Liver (tissue), 9 donors: ENCODE measurements around the gene GNPTAB. TPM values are rescaled to one million over a fixed set of nuclear protein-coding genes. Genes with fewer than 3 reads are reported as not detected.

Source experiments
- DNase-seq: peaks from one replicate; pipeline ENCODE4 v3.0.0-alpha.2; 2017; ENCODE audit warnings: low spot score
- H3K27ac ChIP-seq, 2 donors: one replicate each; pipeline ENCODE4 v1.7.0; 2013; ENCODE audit warnings: inconsistent platforms in 2 of 2, low read length in 2 of 2, control low read depth in 1 of 2, low read depth in 1 of 2, mild to moderate bottlenecking in 1 of 2
- H3K27me3 ChIP-seq, 4 donors: one replicate each; pipeline versions ENCODE4 v1.6.1 to v1.7.0; 2013; ENCODE audit warnings: low read length in 3 of 4, inconsistent platforms in 1 of 4, mild to moderate bottlenecking in 1 of 4, moderate library complexity in 1 of 4; ENCODE audit not compliant: control insufficient read depth in 4 of 4, insufficient read depth in 4 of 4
- H3K36me3 ChIP-seq, 4 donors: one replicate each; pipeline versions ENCODE4 v1.6.1 to v1.7.0; 2013; ENCODE audit warnings: low read length in 3 of 4, mild to moderate bottlenecking in 3 of 4, low read depth in 1 of 4, moderate library complexity in 1 of 4; ENCODE audit not compliant: control insufficient read depth in 4 of 4, insufficient read depth in 3 of 4
- H3K4me1 ChIP-seq, 4 donors: one replicate each; pipeline versions ENCODE4 v1.6.1 to v1.7.0; 2013; ENCODE audit warnings: low read length in 3 of 4, mild to moderate bottlenecking in 3 of 4, moderate library complexity in 1 of 4; ENCODE audit not compliant: control insufficient read depth in 4 of 4, insufficient read depth in 4 of 4
- H3K4me3 ChIP-seq, 3 donors: one replicate each; pipeline versions ENCODE4 v1.6.1 to v1.7.0; 2013; ENCODE audit warnings: low read length in 3 of 3, control low read depth in 1 of 3, low read depth in 1 of 3, mild to moderate bottlenecking in 1 of 3
- H3K9ac ChIP-seq, 2 donors: one replicate each; pipeline ENCODE4 v1.7.0; 2013; ENCODE audit warnings: low read length in 2 of 2, mild to moderate bottlenecking in 2 of 2, moderate library complexity in 2 of 2, control low read depth in 1 of 2, low read depth in 1 of 2
- H3K9me3 ChIP-seq, 4 donors: one replicate each; pipeline versions ENCODE4 v1.6.1 to v1.7.0; 2013; ENCODE audit warnings: low read length in 3 of 4; ENCODE audit not compliant: control insufficient read depth in 4 of 4
- ATF3 ChIP-seq: IDR thresholded peaks from 2 replicates; pipeline ENCODE4 v1.6.1; 2016; ENCODE audit warnings: antibody characterized with exemption
- CTCF ChIP-seq: fragments of 150-350 bp; IDR thresholded peaks from 2 replicates; pipeline ENCODE4 v1.5.1; 2017; ENCODE audit warnings: improper control_type of control experiment, low read depth, low read length; ENCODE audit not compliant: missing input control
- EGR1 ChIP-seq, 2 donors: IDR thresholded peaks; 2 replicates each; pipeline ENCODE4 v1.6.1; 2016 to 2018; ENCODE audit warnings: antibody characterized with exemption in 2 of 2, low read depth in 2 of 2
- FOXA1 ChIP-seq: IDR thresholded peaks from 2 replicates; pipeline ENCODE4 v1.6.1; 2016; ENCODE audit warnings: antibody characterized with exemption
- FOXA2 ChIP-seq: IDR thresholded peaks from 2 replicates; pipeline ENCODE4 v1.6.1; 2016; ENCODE audit warnings: antibody characterized with exemption
- GABPA ChIP-seq, 2 donors: IDR thresholded peaks in 1 of 2; conservative IDR thresholded peaks in 1 of 2; 2 replicates each; pipeline ENCODE4 v1.6.1; 2016; ENCODE audit warnings: antibody characterized with exemption in 2 of 2, mild to moderate bottlenecking in 1 of 2, moderate library complexity in 1 of 2
- HNF4A ChIP-seq, 2 donors: conservative IDR thresholded peaks; 2 replicates each; pipeline ENCODE4 v1.6.1; 2016; ENCODE audit warnings: antibody characterized with exemption in 2 of 2, mild to moderate bottlenecking in 2 of 2
- HNF4G ChIP-seq: IDR thresholded peaks from 2 replicates; pipeline ENCODE4 v1.6.1; 2016; ENCODE audit warnings: antibody characterized with exemption
- JUND ChIP-seq, 2 donors: IDR thresholded peaks; 2 replicates each; pipeline ENCODE4 v1.6.1; 2016; ENCODE audit warnings: antibody characterized with exemption in 2 of 2
- NR2F2 ChIP-seq: IDR thresholded peaks from 2 replicates; pipeline ENCODE4 v1.6.1; 2016; ENCODE audit warnings: antibody characterized with exemption
- RAD21 ChIP-seq, 2 donors: IDR thresholded peaks; 2 replicates each; pipeline ENCODE4 v1.6.1; 2016; ENCODE audit warnings: antibody characterized with exemption in 2 of 2, mild to moderate bottlenecking in 2 of 2
- RXRA ChIP-seq, 2 donors: IDR thresholded peaks; 2 replicates each; pipeline ENCODE4 v1.6.1; 2017 to 2018; ENCODE audit warnings: antibody characterized with exemption in 2 of 2, mild to moderate bottlenecking in 1 of 2
- SP1 ChIP-seq: IDR thresholded peaks from 2 replicates; pipeline ENCODE4 v1.6.1; 2018; ENCODE audit warnings: antibody characterized with exemption, mild to moderate bottlenecking
- TAF1 ChIP-seq: conservative IDR thresholded peaks from 2 replicates; pipeline ENCODE4 v1.6.1; 2016; ENCODE audit warnings: antibody characterized with exemption, mild to moderate bottlenecking
- YY1 ChIP-seq: IDR thresholded peaks from 2 replicates; pipeline ENCODE4 v1.6.1; 2016; ENCODE audit warnings: antibody characterized with exemption, mild to moderate bottlenecking
- WGBS: extraction: QIAGEN DNeasy Blood & Tissue Kit; methylation state at CpG from one replicate; pipeline ENCODE4 v1.1.7; 2013; 5-methylcytosine and 5-hydroxymethylcytosine counted together
- polyA plus RNA-seq, 2 donors: library from polyadenylated mRNA; stranded (reverse) in 1 of 2; unstranded in 1 of 2; fragments of 200-250 nt in 1 of 2; fragments of >200 nt in 1 of 2; fragmentation: Nextera tagmentation in 1 of 2; extraction: Ambion mirVana in 1 of 2; gene quantifications; one replicate each; pipeline versions ENCODE4 v1.2.1 to v1.2.3, GENCODE V29; 2013 to 2015
- total RNA-seq, 2 donors: library from RNA; depleted of rRNA; stranded (reverse); fragments of >200 nt; gene quantifications; one replicate each; pipeline ENCODE4 v1.2.3, GENCODE V29; 2014
- TF ChIP-seq, protein P1 (sequence below): IDR thresholded peaks from 2 replicates; pipeline ENCODE4 v1.6.1; 2016; ENCODE audit warnings: antibody characterized with exemption
- TF ChIP-seq, protein P2 (sequence below): IDR thresholded peaks from 2 replicates; pipeline ENCODE4 v1.6.1; 2016; ENCODE audit warnings: antibody characterized with exemption, mild to moderate bottlenecking
- TF ChIP-seq, protein P3 (sequence below): IDR thresholded peaks from 2 replicates; pipeline ENCODE4 v1.6.1; 2016; ENCODE audit warnings: antibody characterized with exemption
- donor health status: healthy.
- donor health status: healthy.
- donor health status: healthy.
- donor health status: healthy.
- donor health status: healthy.

GNPTAB gene
- total and polyA plus RNA-seq, 4 donors = 4.6 to 11.1 (median 7.7) TPM

DNA sequence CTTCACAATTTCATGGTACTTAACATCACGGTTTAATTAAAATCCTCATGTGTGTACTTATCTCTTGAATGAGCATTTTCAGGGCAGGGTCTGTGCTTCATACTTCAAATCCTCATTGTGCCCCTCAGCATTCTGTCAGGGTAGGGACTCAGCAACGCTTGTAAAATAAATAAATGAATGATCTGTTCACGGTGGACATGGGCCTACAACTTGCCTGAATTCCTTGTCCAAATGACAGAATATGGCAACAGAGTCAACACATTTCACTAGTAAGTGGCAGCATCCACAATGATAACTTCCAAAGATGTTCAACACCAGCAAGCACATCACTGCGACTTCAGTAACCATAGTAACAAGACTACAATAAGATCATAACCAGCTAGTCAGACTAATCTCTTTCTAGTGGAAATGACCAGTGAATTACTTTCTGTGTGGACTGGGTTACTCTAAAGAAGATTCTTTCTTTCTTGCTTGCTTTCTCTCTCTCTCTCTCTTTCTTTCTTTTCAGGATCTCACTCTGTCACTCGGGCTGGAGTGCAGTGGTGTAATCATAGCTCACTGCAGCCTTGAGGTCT, 14.5 kb upstream of the GNPTAB start:
- no peaks in the 10 kb centered on the region for H3K27me3 ChIP-seq
- DNase-seq = no peak
- H3K4me1 ChIP-seq = no peaks in the 10 kb centered on the region
- H3K36me3 ChIP-seq = no peaks in the 10 kb centered on the region
- TF ChIP-seq NR2F2 (no peak), FOXA1 (no peak), YY1 (no peak), CTCF (no peak), SP1 (no peak), RAD21 (IDR thresholded peaks at IDR 0.05) (no peak), FOXA2 (no peak), HNF4G (no peak), ATF3 (no peak), HNF4A (conservative IDR thresholded peaks at IDR 0.05) (no peak)
- TF ChIP-seq, protein P1, sequence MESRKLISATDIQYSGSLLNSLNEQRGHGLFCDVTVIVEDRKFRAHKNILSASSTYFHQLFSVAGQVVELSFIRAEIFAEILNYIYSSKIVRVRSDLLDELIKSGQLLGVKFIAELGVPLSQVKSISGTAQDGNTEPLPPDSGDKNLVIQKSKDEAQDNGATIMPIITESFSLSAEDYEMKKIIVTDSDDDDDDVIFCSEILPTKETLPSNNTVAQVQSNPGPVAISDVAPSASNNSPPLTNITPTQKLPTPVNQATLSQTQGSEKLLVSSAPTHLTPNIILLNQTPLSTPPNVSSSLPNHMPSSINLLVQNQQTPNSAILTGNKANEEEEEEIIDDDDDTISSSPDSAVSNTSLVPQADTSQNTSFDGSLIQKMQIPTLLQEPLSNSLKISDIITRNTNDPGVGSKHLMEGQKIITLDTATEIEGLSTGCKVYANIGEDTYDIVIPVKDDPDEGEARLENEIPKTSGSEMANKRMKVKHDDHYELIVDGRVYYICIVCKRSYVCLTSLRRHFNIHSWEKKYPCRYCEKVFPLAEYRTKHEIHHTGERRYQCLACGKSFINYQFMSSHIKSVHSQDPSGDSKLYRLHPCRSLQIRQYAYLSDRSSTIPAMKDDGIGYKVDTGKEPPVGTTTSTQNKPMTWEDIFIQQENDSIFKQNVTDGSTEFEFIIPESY = no peak
- TF ChIP-seq, protein P2, sequence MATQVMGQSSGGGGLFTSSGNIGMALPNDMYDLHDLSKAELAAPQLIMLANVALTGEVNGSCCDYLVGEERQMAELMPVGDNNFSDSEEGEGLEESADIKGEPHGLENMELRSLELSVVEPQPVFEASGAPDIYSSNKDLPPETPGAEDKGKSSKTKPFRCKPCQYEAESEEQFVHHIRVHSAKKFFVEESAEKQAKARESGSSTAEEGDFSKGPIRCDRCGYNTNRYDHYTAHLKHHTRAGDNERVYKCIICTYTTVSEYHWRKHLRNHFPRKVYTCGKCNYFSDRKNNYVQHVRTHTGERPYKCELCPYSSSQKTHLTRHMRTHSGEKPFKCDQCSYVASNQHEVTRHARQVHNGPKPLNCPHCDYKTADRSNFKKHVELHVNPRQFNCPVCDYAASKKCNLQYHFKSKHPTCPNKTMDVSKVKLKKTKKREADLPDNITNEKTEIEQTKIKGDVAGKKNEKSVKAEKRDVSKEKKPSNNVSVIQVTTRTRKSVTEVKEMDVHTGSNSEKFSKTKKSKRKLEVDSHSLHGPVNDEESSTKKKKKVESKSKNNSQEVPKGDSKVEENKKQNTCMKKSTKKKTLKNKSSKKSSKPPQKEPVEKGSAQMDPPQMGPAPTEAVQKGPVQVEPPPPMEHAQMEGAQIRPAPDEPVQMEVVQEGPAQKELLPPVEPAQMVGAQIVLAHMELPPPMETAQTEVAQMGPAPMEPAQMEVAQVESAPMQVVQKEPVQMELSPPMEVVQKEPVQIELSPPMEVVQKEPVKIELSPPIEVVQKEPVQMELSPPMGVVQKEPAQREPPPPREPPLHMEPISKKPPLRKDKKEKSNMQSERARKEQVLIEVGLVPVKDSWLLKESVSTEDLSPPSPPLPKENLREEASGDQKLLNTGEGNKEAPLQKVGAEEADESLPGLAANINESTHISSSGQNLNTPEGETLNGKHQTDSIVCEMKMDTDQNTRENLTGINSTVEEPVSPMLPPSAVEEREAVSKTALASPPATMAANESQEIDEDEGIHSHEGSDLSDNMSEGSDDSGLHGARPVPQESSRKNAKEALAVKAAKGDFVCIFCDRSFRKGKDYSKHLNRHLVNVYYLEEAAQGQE = no peak
- 86% methylated on average over 5 of the region's 5 CpGs for WGBS
- no peak overlapping the region for H3K27ac ChIP-seq
- H3K4me3 ChIP-seq = no peak overlapping the region
- H3K9ac ChIP-seq = no peak overlapping the region
- no peaks in the 10 kb centered on the region for H3K9me3 ChIP-seq

DNA sequence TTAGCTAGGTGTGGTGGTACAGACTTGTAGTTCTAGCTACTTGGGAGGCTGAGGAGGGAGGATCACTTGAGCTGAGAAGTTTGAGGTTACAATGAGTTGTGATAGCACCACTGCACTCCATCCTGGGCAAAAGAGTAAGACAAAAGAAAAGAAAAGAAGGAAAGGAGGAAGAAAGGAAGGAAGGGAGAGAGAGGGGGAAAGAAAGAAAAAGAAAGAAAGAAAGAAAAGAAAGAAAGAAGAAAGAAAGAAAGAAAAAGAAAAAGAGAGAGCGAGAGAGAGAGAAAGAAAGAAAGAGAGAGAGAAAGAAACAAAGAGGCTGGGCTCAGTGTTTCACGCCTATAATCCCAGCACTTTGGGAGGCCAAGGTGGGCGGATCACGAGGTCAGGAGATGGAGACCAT, 10.3 kb upstream of the GNPTAB start:
- TF ChIP-seq, protein P2 = no peak
- TF ChIP-seq FOXA2 = no peak
- TF ChIP-seq GABPA (IDR thresholded peaks at IDR 0.05 in 1 of 2, conservative IDR thresholded peaks at IDR 0.05 in 1 of 2) = no peak
- no peak for TF ChIP-seq JUND (IDR thresholded peaks at IDR 0.05)
- TF ChIP-seq, protein P1 = no peak
- no peak for TF ChIP-seq RAD21 (IDR thresholded peaks at IDR 0.05)
- no peak for TF ChIP-seq RXRA (IDR thresholded peaks at IDR 0.05)
- TF ChIP-seq FOXA1 = no peak
- TF ChIP-seq TAF1 = no peak
- no peak for TF ChIP-seq HNF4G
- TF ChIP-seq HNF4A (conservative IDR thresholded peaks at IDR 0.05) = no peak
- TF ChIP-seq ATF3 = no peak
- TF ChIP-seq, protein P3, sequence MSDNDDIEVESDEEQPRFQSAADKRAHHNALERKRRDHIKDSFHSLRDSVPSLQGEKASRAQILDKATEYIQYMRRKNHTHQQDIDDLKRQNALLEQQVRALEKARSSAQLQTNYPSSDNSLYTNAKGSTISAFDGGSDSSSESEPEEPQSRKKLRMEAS = no peak
- TF ChIP-seq EGR1 (IDR thresholded peaks at IDR 0.05; ENCODE audit: low read depth in 2 of 2) = no peak
- TF ChIP-seq SP1 = no peak
- Histone ChIP-seq H3K9ac (no peak overlapping the region), H3K27ac (no peak overlapping the region), H3K36me3 (no peaks in the 10 kb centered on the region), H3K4me1 (no peaks in the 10 kb centered on the region), H3K27me3 (no peaks in the 10 kb centered on the region), H3K9me3 (no peaks in the 10 kb centered on the region), H3K4me3 (no peak overlapping the region)
- DNase-seq = no peak
- WGBS = 90% methylated on average over 4 of the region's 4 CpGs
